Transverse colon (tissue), 4 donors: Measurements from ENCODE around the gene IGFL3.

ENCODE experiments used
- EP300 ChIP-seq: sonication (generic); formaldehyde crosslinking; IDR thresholded peaks from one replicate; pipeline ENCODE4 v1.6.1; 2017; ENCODE audit warnings: antibody characterized with exemption, low read depth
- POLR2A ChIP-seq: fragments of 450-650 bp; IDR thresholded peaks from one replicate; pipeline ENCODE4 v1.6.1; 2016; ENCODE audit warnings: antibody characterized with exemption, mild to moderate bottlenecking, moderate library complexity
- POLR2AphosphoS5 ChIP-seq, 3 donors: sonication (generic); formaldehyde crosslinking; IDR thresholded peaks; one replicate each; pipeline ENCODE4 v1.6.1; 2016; ENCODE audit warnings: antibody characterized with exemption in 3 of 3
- TF ChIP-seq, protein P1 (sequence below), 5 experiments: fragments of 200-600 bp in 3 of 5; fragments of 450-650 bp in 2 of 5; sonication (generic) in 3 of 5; IDR thresholded peaks; 1 replicate in 2 of 5; 2 replicates in 3 of 5; pipeline ENCODE4 v1.5.1; 2016 to 2017; ENCODE audit warnings: antibody characterized with exemption in 5 of 5, inconsistent platforms in 3 of 5, mild to moderate bottlenecking in 2 of 5, moderate library complexity in 1 of 5

DNA sequence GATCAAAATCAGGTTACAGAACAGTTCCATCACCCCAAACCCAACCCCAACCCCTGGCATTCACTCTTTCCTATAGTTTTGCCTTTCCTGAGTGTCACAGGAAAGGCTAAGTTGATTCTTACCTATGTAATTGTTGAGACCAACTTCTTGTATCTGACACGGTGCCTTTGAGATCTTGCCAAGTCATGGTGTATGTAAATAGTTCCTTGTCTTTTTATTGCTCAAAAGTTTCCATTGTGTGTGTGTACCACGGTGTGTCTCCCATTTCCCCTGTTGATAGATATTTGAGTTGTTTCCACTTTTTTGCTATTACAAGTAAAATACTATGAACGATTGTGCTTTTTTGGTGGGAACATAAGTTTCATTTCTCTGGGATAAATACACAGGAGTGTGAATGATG is 20.3 kb upstream of the IGFL3 start:
- no peak for TF ChIP-seq POLR2AphosphoS5 (IDR thresholded peaks at IDR 0.05)
- TF ChIP-seq, protein P1, sequence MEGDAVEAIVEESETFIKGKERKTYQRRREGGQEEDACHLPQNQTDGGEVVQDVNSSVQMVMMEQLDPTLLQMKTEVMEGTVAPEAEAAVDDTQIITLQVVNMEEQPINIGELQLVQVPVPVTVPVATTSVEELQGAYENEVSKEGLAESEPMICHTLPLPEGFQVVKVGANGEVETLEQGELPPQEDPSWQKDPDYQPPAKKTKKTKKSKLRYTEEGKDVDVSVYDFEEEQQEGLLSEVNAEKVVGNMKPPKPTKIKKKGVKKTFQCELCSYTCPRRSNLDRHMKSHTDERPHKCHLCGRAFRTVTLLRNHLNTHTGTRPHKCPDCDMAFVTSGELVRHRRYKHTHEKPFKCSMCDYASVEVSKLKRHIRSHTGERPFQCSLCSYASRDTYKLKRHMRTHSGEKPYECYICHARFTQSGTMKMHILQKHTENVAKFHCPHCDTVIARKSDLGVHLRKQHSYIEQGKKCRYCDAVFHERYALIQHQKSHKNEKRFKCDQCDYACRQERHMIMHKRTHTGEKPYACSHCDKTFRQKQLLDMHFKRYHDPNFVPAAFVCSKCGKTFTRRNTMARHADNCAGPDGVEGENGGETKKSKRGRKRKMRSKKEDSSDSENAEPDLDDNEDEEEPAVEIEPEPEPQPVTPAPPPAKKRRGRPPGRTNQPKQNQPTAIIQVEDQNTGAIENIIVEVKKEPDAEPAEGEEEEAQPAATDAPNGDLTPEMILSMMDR (IDR thresholded peaks at IDR 0.05): no peak
- TF ChIP-seq POLR2A: no peak
- TF ChIP-seq EP300: no peak
